SK-N-SH treated with all-trans-retinoic acid at 6 μM for 48 hours (cell line): ENCODE results near the gene AP1B1.
"Not testable (repeated sequence)": the region's sequence is repeated elsewhere in the genome, so short reads cannot be mapped to it uniquely, and the experiment has no call there.

Source experiments
- ATAC-seq: fragments of 200-7000 bp; cut with Tn5 transposase; 3 replicates; pipeline ENCODE4 v1.9.1; 2020; ENCODE audit warnings: mild to moderate bottlenecking, moderate library complexity
- ARNTL ChIP-seq: fragments of 450-650 bp; formaldehyde crosslinking; IDR thresholded peaks from 2 replicates; pipeline ENCODE4 v1.5.0; 2020; ENCODE audit warnings: low read depth, mild to moderate bottlenecking, moderate library complexity, borderline replicate concordance
- BACH2 ChIP-seq: fragments of 250-450 bp; sonication (Bioruptor Pico); IDR thresholded peaks from 2 replicates; pipeline ENCODE4 v1.9.0; 2021; ENCODE audit warnings: mild to moderate bottlenecking, borderline replicate concordance
- CREB5 ChIP-seq: fragments of 250-450 bp; sonication (Bioruptor Pico); IDR thresholded peaks from 2 replicates; pipeline ENCODE4 v1.5.1; 2020; ENCODE audit warnings: low read depth, mild to moderate bottlenecking, moderate library complexity
- CSDC2 ChIP-seq: fragments of 250-450 bp; sonication (Bioruptor Pico); IDR thresholded peaks from 2 replicates; pipeline ENCODE4 v1.5.0; 2020; ENCODE audit warnings: mild to moderate bottlenecking, moderate library complexity
- CSRNP3 ChIP-seq: fragments of 250-450 bp; sonication (Bioruptor Pico); IDR thresholded peaks from 2 replicates; pipeline ENCODE4 v1.5.1; 2021; ENCODE audit warnings: mild to moderate bottlenecking, moderate library complexity
- ESRRG ChIP-seq: fragments of 250-450 bp; sonication (Bioruptor Pico); IDR thresholded peaks from 2 replicates; pipeline ENCODE4 v1.6.1; 2021; ENCODE audit warnings: mild to moderate bottlenecking
- GLIS3 ChIP-seq: fragments of 250-450 bp; sonication (Bioruptor Pico); IDR thresholded peaks from 2 replicates; pipeline ENCODE4 v1.5.0; 2020; ENCODE audit warnings: mild to moderate bottlenecking, moderate library complexity
- ISL1 ChIP-seq: fragments of 250-450 bp; sonication (Bioruptor Pico); IDR thresholded peaks from 2 replicates; pipeline ENCODE4 v2.1.2; 2022; ENCODE audit warnings: mild to moderate bottlenecking, moderate library complexity
- PATZ1 ChIP-seq: fragments of 250-450 bp; sonication (Bioruptor Pico); IDR thresholded peaks from 2 replicates; pipeline ENCODE4 v1.8.0; 2020; ENCODE audit warnings: mild to moderate bottlenecking, moderate library complexity, borderline replicate concordance
- PPARA ChIP-seq: fragments of 250-450 bp; sonication (Bioruptor Pico); IDR thresholded peaks from 2 replicates; pipeline ENCODE4 v1.5.0; 2020; ENCODE audit warnings: mild to moderate bottlenecking, borderline replicate concordance
- RARB ChIP-seq: fragments of 250-450 bp; sonication (Bioruptor Pico); IDR thresholded peaks from 2 replicates; pipeline ENCODE4 v1.8.0; 2021; ENCODE audit warnings: mild to moderate bottlenecking, moderate library complexity
- SNAI2 ChIP-seq: fragments of 250-450 bp; sonication (Bioruptor Pico); IDR thresholded peaks from 2 replicates; pipeline ENCODE4 v1.5.0; 2020; ENCODE audit warnings: mild to moderate bottlenecking, moderate library complexity
- TCF4 ChIP-seq: fragments of 250-450 bp; sonication (Bioruptor Pico); IDR thresholded peaks from 2 replicates; pipeline ENCODE4 v1.8.0; 2021; ENCODE audit warnings: mild to moderate bottlenecking, moderate library complexity, borderline replicate concordance
- TOX ChIP-seq: fragments of 250-450 bp; sonication (Bioruptor Pico); IDR thresholded peaks from 2 replicates; pipeline ENCODE4 v1.8.0; 2021; ENCODE audit warnings: mild to moderate bottlenecking, moderate library complexity, borderline replicate concordance
- TSHZ2 ChIP-seq: fragments of 250-450 bp; sonication (Bioruptor Pico); IDR thresholded peaks from 2 replicates; pipeline ENCODE4 v1.5.0; 2020; ENCODE audit warnings: mild to moderate bottlenecking, moderate library complexity
- ZFP3 ChIP-seq: fragments of 250-450 bp; sonication (Bioruptor Pico); IDR thresholded peaks from 2 replicates; pipeline ENCODE4 v1.5.0; 2020; ENCODE audit warnings: mild to moderate bottlenecking, moderate library complexity
- ZNF565 ChIP-seq: fragments of 450-650 bp; formaldehyde crosslinking; conservative IDR thresholded peaks from 2 replicates; pipeline ENCODE4 v1.5.0; 2020; ENCODE audit warnings: low read depth, mild to moderate bottlenecking, moderate library complexity
- ZNF70 ChIP-seq: fragments of 450-650 bp; formaldehyde crosslinking; IDR thresholded peaks from 2 replicates; pipeline ENCODE4 v1.5.0; 2020; ENCODE audit warnings: mild to moderate bottlenecking, moderate library complexity
- ZNF8 ChIP-seq: fragments of 450-650 bp; formaldehyde crosslinking; IDR thresholded peaks from 2 replicates; pipeline ENCODE4 v1.5.0; 2020; ENCODE audit warnings: mild to moderate bottlenecking, moderate library complexity

Gene AP1B1

GRCh38 chr22:29431986-29432385, 43.6 kb upstream of the AP1B1 start:
- TF ChIP-seq ISL1 (CRISPR knock-in tag) = no peak
- no peak for TF ChIP-seq TCF4
- no peak for TF ChIP-seq ESRRG
- TF ChIP-seq CSRNP3 (CRISPR knock-in tag) = no peak
- no peak for TF ChIP-seq ZNF8
- no peak for TF ChIP-seq ARNTL (CRISPR knock-in tag)
- TF ChIP-seq PATZ1 = no peak
- TF ChIP-seq ZFP3 (CRISPR knock-in tag) = no peak
- no peak for ATAC-seq

GRCh38 chr22:29427176-29427760, 38.9 kb upstream of the AP1B1 start:
- TF ChIP-seq CSDC2 (CRISPR knock-in tag) (no peak), GLIS3 (no peak), TCF4 (no peak), SNAI2 (CRISPR knock-in tag) (no peak), CREB5 (no peak), ZNF8 (no peak)

GRCh38 chr22:29426476-29426875, 38.1 kb upstream of the AP1B1 start:
- no peak for TF ChIP-seq CREB5
- TF ChIP-seq TSHZ2 (CRISPR knock-in tag) = no peak
- TF ChIP-seq ESRRG = no peak
- TF ChIP-seq PATZ1 = no peak
- TF ChIP-seq BACH2 = no peak
- no peak for TF ChIP-seq ZNF565 (CRISPR knock-in tag)
- TF ChIP-seq SNAI2 (CRISPR knock-in tag) = no peak
- no peak for TF ChIP-seq ZNF8
- TF ChIP-seq ZNF70 (CRISPR knock-in tag) = no peak
- no peak for TF ChIP-seq ARNTL (CRISPR knock-in tag)
- TF ChIP-seq ZFP3 (CRISPR knock-in tag) = no peak
- TF ChIP-seq CSRNP3 (CRISPR knock-in tag) = no peak
- no peak for TF ChIP-seq PPARA (CRISPR knock-in tag)
- TF ChIP-seq TOX = no peak
- TF ChIP-seq RARB = no peak
- no peak for TF ChIP-seq TCF4
- no peak for ATAC-seq

More at GRCh38 chr22:29427176-29427760, 38.9 kb upstream of the AP1B1 start:
- no peak for ATAC-seq

GRCh38 chr22:29418704-29419103, 30.3 kb upstream of the AP1B1 start:
- ATAC-seq = not testable (repeated sequence)

GRCh38 chr22:29414951-29415591, 26.7 kb upstream of the AP1B1 start:
- ATAC-seq = not testable (repeated sequence)

GRCh38 chr22:29412772-29413171, 24.4 kb upstream of the AP1B1 start:
- peak; percentile 97 for ATAC-seq

GRCh38 chr22:29411569-29412211, 23.3 kb upstream of the AP1B1 start:
- not testable (repeated sequence) for ATAC-seq
